GM06990 (cell line): ENCODE results near the gene FAM13B.

ENCODE experiments used
- DNase-seq: peaks from one replicate; pipeline ENCODE4 v3.0.0-alpha.2; 2011; ENCODE audit not compliant: insufficient read length; ENCODE audit errors: extremely low read depth
- H3K27me3 ChIP-seq: replicated peaks from 2 replicates; pipeline ENCODE4 v1.6.0; 2011; ENCODE audit warnings: low read length; ENCODE audit not compliant: control insufficient read depth, insufficient read depth
- H3K36me3 ChIP-seq: 2 replicates; pipeline ENCODE4 v1.5.1; 2011; ENCODE audit warnings: low read length; ENCODE audit not compliant: control insufficient read depth, insufficient read depth
- H3K4me3 ChIP-seq: replicated peaks from 2 replicates; pipeline ENCODE4 v1.5.1; 2011; ENCODE audit warnings: low read depth, mild to moderate bottlenecking, control low read depth, low read length
- CTCF ChIP-seq: IDR thresholded peaks from 2 replicates; pipeline ENCODE4 v1.5.1; 2011; ENCODE audit warnings: low read length, control low read depth, mild to moderate bottlenecking, inconsistent platforms; ENCODE audit not compliant: insufficient read depth, poor library complexity, severe bottlenecking

The FAM13B gene

GRCh38 chr5:137890845-137891244 lies 142.0 kb downstream of the FAM13B start:
- DNase-seq = no peak
- Histone ChIP-seq H3K36me3 (no peaks in the 10 kb centered on the region), H3K4me3 (no peak overlapping the region), H3K27me3 (no peaks in the 10 kb centered on the region)
- no peak for TF ChIP-seq CTCF

GRCh38 chr5:137888863-137889759 lies 143.8 kb downstream of the FAM13B start, which contains the start of gene PKD2L2:
Gene PKD2L2, plus strand, starts transcription at chr5:137889457. Its CDS starts 35 bp downstream, at chr5:137889492.
- H3K4me3 ChIP-seq = peak within 1 kb of the TSS; percentile 65
- no peaks in the 10 kb centered on the region for H3K36me3 ChIP-seq
- DNase-seq = peak; percentile 97
- TF ChIP-seq CTCF = peak; percentile 50
- H3K27me3 ChIP-seq = no peaks in the 10 kb centered on the region

GRCh38 chr5:137888466-137888862 lies 144.4 kb downstream of the FAM13B start:
- no peak for DNase-seq
- Histone ChIP-seq H3K27me3 (no peaks in the 10 kb centered on the region), H3K4me3 (peak overlapping the region; percentile 65), H3K36me3 (no peaks in the 10 kb centered on the region)
- no peak for TF ChIP-seq CTCF
